NB4 (cell line): ENCODE data around the gene LTF.

ENCODE experiments used
- DNase-seq: peaks from one replicate; pipeline ENCODE4 v3.0.0; 2010; ENCODE audit warnings: low read depth
- H3K4me3 ChIP-seq: one replicate; pipeline ENCODE4 v1.5.1; 2011; ENCODE audit warnings: mild to moderate bottlenecking, low read depth, low read length, moderate library complexity
- CTCF ChIP-seq: IDR thresholded peaks from one replicate; pipeline ENCODE4 v1.5.1; 2012; ENCODE audit warnings: low read depth, low read length
- MYC ChIP-seq: IDR thresholded peaks from 2 replicates; pipeline ENCODE4 v1.6.1; 2011; ENCODE audit warnings: low read depth, low read length
- POLR2A ChIP-seq: IDR thresholded peaks from 2 replicates; pipeline ENCODE4 v1.6.1; 2011; ENCODE audit warnings: mild to moderate bottlenecking; ENCODE audit not compliant: insufficient read length; ENCODE audit errors: extremely low read depth
- TF ChIP-seq, protein P1 (sequence below): IDR thresholded peaks from 2 replicates; pipeline ENCODE4 v1.6.1; 2011; ENCODE audit warnings: low read depth, low read length

The LTF gene

GRCh38 chr3:46490338-46491084 lies 25.8 kb upstream of the LTF start:
- TF ChIP-seq POLR2A (no peak), MYC (no peak), CTCF (no peak)
- TF ChIP-seq, protein P1, sequence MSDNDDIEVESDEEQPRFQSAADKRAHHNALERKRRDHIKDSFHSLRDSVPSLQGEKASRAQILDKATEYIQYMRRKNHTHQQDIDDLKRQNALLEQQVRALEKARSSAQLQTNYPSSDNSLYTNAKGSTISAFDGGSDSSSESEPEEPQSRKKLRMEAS: no peak
- H3K4me3 ChIP-seq: no peak overlapping the region
- peak; percentile 73 for DNase-seq

DNA sequence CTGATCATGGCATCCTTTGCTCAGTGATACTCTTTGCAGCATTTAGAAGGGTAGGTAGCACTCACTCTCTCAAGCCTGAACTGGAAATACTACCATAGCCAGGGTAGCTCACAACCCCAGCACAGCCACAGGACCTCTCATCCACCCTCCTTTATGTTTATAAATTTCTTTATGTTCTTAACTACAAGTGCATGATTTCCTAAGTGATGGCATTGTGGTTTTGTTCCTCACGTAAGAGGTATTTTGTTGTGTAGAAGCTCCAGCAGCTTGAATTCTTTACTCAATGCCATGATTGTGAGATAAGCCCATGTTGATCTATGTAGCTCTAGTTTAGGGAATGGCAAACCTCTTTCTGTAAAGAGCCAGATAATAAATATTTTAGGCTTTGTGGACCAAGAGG lies 25.2 kb upstream of the LTF start:
- no peak overlapping the region for H3K4me3 ChIP-seq
- TF ChIP-seq, protein P1: no peak
- TF ChIP-seq CTCF (no peak), MYC (no peak), POLR2A (no peak)
- peak; percentile 70 for DNase-seq

DNA sequence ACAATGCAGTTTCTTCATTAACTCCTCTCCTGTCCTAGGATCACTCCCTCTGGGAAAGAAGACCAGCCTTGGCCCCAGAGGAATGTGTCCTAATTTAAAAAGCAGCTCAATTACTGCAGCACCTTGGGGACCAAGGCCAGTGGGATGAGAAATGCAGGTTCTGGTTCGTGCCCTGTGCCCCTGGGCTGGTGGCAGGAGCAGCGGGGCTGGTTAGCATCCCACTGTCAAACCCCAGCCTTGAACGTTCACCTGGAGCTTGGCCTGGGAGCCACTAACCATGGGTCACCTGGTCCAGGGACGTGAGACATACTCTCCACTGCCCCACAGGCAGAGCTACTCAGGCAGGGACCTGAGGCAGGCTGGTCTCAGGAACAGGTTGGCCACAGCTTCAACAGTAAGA lies 24.7 kb upstream of the LTF start:
- TF ChIP-seq, protein P1: no peak
- TF ChIP-seq CTCF (no peak), MYC (no peak), POLR2A (no peak)
- DNase-seq: no peak
- no peak overlapping the region for H3K4me3 ChIP-seq

DNA sequence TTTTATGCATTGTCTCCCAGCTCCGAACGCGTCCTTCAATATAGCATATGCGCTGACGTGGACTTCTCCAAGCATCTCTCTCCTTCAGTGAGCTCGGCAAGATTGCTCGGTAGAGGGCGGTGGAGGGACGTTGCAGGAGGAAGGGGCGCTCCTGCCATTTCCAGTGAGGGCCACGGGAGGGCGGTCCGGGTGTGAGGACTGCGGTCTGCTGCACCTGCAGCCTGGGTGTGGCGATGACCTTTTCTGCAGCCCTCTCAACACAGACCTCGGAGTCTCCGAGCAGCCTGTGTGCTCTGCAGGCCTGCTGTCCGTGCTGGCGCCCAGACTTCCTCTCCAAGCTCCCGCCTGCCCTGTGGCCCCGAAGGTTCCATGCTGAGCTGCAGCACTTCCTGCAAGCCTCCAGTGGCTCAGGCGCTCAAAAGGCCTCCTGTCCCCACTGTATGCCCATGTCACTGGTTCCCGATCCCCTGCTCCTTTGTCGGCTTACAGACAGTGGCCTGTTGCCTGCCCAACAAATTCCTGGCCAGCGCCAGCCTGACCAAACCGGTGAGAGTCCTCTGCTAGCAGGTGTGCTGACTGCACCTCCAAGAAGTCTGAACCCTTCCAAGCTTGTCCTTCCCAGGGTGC lies 24.1 kb upstream of the LTF start:
- TF ChIP-seq, protein P1: peak; percentile 61
- TF ChIP-seq MYC (peak; percentile 24; the same call in 1 of the 2 replicates), POLR2A (no peak), CTCF (peak; percentile 99)
- no peak overlapping the region for H3K4me3 ChIP-seq
- DNase-seq: peak; percentile 96

DNA sequence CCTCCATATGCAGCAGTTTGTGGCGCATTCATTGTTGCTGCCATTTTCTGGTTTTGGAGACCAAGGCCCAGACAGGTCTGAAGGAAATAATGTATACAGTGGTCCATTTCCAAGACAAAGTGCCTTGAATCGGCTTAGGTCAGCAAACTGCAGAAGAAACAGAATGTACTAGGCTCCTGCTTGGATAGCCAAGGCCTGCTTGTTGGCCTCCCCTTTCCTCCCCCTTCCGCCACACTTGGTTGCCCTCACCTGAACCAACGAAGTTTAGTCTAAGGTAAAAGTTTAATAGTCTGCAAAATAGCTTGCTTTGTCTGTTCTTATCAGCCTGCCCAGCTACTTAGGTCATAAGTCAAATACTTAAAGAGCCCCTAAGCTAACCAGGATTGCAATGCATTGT lies 21.1 kb upstream of the LTF start:
- H3K4me3 ChIP-seq: no peak overlapping the region
- no peak for DNase-seq
- TF ChIP-seq CTCF (no peak), MYC (no peak), POLR2A (no peak)
- TF ChIP-seq, protein P1: no peak
